ENCODE data around the gene OSBPL2.

DNA sequence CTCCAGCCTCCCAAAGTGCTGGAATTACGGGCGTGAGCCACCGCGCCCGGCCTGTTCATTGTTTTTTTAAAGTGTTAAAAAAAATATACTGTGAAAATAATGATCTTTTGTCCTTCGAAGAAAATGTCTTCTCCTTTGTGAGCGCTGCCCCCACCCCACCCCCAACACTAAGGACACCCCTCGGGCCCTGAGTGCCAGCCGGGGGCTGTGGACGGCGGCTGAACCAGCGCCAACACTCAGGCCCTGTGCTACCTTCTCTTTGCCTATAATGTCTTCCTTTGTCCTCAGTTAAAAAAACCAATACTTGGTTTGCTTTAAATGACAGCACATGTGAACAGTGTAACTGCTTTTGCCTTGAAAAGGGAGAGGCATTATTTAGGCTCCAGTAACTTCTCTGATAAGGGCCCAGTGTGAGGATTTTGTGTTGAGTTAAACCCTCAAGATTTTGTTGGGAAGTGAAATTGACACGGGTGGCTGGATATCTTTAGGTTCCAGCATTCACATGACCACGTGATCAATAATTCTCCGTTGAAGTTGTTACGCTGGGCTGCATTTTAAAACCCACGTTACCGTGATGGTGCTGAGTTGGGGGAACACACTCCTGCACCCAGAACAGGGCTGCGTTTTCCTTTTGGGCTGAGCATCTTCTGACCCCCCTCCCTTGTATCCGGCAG is 54.9 kb downstream of the OSBPL2 start:
- no peak for TF ChIP-seq CTCF (IDR thresholded peaks at IDR 0.05)
- no peak for TF ChIP-seq POLR2A (IDR thresholded peaks at IDR 0.05)

All from esophagus squamous epithelium (tissue), 4 donors.